HL-60 (cell line): ENCODE results near the gene PNPLA1.

Source experiments
- DNase-seq, 2 experiments: peaks; one replicate each; pipeline ENCODE4 v3.0.0-alpha.2; 2010 to 2020; ENCODE audit warnings: low read depth in 1 of 2, low spot score in 1 of 2
- H3K27ac ChIP-seq: fragments of 250-450 bp; sonication (Bioruptor Pico); replicated peaks from 2 replicates; pipeline ENCODE4 v1.5.1; 2020; ENCODE audit warnings: mild to moderate bottlenecking, moderate library complexity
- H3K27me3 ChIP-seq: fragments of 250-450 bp; sonication (Bioruptor Pico); 2 replicates; pipeline ENCODE4 v1.5.1; 2021; ENCODE audit warnings: mild to moderate bottlenecking, moderate library complexity; ENCODE audit not compliant: insufficient read depth, poor library complexity, severe bottlenecking
- H3K4me3 ChIP-seq: replicated peaks from 2 replicates; pipeline ENCODE4 v1.5.1; 2011; ENCODE audit warnings: mild to moderate bottlenecking, control low read depth, low read length; ENCODE audit not compliant: insufficient read depth
- GABPA ChIP-seq: IDR thresholded peaks from 2 replicates; pipeline ENCODE4 v1.6.1; 2012; ENCODE audit warnings: low read depth
- POLR2AphosphoS5 ChIP-seq: IDR thresholded peaks from 2 replicates; pipeline ENCODE4 v1.6.1; 2012; ENCODE audit warnings: low read depth
- SPI1 ChIP-seq: IDR thresholded peaks from 2 replicates; pipeline ENCODE4 v1.6.1; 2012; ENCODE audit warnings: low read depth, mild to moderate bottlenecking, borderline replicate concordance
- TF ChIP-seq, protein P1 (sequence below): IDR thresholded peaks from one replicate; pipeline ENCODE4 v1.5.1; 2011; ENCODE audit warnings: low read length, control low read depth, inconsistent platforms; ENCODE audit not compliant: insufficient read depth
- TF ChIP-seq, protein P2 (sequence below): IDR thresholded peaks from 2 replicates; pipeline ENCODE4 v1.6.1; 2012; ENCODE audit warnings: low read depth; ENCODE audit not compliant: insufficient replicate concordance

Gene PNPLA1

DNA sequence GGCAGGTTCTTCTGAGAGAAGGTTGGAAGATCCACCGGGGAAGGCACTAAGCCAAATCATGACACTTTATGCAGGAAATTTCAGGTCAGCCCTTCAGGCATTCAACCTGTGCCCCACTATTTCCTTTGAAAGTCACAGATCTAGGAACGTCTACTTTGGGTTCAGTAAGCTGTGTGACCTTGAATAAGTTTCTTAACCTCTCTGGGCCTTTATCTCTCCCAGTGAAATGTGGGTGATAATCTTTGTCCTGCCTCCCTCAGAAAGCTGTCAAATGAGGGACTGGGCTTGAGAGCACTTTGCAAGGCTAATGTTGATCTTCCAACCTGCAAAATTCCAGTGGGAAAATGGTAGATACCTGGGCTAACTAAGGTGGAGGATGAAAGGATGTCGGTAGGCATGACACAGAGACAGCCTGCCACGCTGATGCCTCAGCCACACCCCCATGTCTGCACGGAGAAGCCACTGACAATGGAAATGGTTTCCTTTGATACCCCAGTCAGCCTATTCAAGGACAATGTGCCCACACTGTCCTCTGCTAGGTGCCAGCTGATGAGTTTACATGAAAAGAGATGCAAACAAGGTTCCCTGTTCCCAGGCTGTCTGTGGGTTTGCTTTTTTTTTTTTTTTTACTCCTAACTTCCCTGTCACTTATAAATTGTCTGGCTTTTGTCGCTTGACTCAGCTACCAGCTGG is 57.5 kb downstream of the PNPLA1 start:
- H3K27me3 ChIP-seq = no peaks in the 10 kb centered on the region
- no peak overlapping the region for H3K27ac ChIP-seq
- no peak for DNase-seq
- no peak overlapping the region for H3K4me3 ChIP-seq
- TF ChIP-seq SPI1 = no peak
- TF ChIP-seq, protein P1, sequence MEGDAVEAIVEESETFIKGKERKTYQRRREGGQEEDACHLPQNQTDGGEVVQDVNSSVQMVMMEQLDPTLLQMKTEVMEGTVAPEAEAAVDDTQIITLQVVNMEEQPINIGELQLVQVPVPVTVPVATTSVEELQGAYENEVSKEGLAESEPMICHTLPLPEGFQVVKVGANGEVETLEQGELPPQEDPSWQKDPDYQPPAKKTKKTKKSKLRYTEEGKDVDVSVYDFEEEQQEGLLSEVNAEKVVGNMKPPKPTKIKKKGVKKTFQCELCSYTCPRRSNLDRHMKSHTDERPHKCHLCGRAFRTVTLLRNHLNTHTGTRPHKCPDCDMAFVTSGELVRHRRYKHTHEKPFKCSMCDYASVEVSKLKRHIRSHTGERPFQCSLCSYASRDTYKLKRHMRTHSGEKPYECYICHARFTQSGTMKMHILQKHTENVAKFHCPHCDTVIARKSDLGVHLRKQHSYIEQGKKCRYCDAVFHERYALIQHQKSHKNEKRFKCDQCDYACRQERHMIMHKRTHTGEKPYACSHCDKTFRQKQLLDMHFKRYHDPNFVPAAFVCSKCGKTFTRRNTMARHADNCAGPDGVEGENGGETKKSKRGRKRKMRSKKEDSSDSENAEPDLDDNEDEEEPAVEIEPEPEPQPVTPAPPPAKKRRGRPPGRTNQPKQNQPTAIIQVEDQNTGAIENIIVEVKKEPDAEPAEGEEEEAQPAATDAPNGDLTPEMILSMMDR = no peak
- TF ChIP-seq, protein P2, sequence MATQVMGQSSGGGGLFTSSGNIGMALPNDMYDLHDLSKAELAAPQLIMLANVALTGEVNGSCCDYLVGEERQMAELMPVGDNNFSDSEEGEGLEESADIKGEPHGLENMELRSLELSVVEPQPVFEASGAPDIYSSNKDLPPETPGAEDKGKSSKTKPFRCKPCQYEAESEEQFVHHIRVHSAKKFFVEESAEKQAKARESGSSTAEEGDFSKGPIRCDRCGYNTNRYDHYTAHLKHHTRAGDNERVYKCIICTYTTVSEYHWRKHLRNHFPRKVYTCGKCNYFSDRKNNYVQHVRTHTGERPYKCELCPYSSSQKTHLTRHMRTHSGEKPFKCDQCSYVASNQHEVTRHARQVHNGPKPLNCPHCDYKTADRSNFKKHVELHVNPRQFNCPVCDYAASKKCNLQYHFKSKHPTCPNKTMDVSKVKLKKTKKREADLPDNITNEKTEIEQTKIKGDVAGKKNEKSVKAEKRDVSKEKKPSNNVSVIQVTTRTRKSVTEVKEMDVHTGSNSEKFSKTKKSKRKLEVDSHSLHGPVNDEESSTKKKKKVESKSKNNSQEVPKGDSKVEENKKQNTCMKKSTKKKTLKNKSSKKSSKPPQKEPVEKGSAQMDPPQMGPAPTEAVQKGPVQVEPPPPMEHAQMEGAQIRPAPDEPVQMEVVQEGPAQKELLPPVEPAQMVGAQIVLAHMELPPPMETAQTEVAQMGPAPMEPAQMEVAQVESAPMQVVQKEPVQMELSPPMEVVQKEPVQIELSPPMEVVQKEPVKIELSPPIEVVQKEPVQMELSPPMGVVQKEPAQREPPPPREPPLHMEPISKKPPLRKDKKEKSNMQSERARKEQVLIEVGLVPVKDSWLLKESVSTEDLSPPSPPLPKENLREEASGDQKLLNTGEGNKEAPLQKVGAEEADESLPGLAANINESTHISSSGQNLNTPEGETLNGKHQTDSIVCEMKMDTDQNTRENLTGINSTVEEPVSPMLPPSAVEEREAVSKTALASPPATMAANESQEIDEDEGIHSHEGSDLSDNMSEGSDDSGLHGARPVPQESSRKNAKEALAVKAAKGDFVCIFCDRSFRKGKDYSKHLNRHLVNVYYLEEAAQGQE = no peak
- no peak for TF ChIP-seq GABPA
- TF ChIP-seq POLR2AphosphoS5 = no peak

DNA sequence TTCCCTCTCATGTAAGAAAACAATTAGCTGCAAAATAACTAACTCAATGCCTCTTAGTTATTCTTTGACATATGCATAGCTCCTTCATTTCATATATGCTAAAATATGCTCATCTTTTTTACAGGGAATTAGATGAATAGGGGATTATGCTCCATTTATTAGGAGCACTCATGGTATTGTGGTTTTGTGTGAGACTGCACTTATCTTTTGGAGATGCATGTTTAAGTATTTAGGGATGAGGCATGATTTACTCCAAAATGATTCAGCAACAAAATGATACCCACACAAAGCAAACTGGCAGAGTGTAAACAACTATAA is 58.0 kb downstream of the PNPLA1 start:
- TF ChIP-seq, protein P1 = no peak
- TF ChIP-seq SPI1 (no peak), POLR2AphosphoS5 (no peak), GABPA (no peak)
- TF ChIP-seq, protein P2 = no peak
- no peak overlapping the region for H3K4me3 ChIP-seq
- DNase-seq = no peak
- H3K27me3 ChIP-seq = no peaks in the 10 kb centered on the region
- H3K27ac ChIP-seq = no peak overlapping the region

DNA sequence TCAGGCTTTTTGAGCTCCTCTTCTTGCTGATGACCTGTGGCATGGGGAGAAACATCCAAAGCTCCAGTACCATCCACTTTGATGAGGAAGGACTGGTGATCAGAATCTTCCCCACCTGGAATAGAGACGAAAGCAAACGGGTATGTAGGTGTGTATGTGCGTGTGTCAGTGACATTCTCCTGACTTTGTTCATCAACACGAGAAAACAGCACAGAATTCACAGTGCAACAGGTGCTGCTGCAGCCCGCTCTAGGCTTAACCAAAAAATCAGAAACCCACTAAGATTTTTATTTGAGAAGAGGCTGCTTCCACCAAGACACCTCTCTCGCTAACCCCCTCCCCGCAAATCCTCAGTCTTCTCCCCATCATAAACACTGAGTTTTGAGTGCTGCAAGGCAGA is 58.7 kb downstream of the PNPLA1 start:
- no peak overlapping the region for H3K4me3 ChIP-seq
- H3K27ac ChIP-seq = no peak overlapping the region
- peaks cover 3% of the 10 kb centered on the region for H3K27me3 ChIP-seq
- no peak for DNase-seq
- TF ChIP-seq, protein P1 = no peak
- TF ChIP-seq SPI1 = no peak
- TF ChIP-seq, protein P2 = no peak
- TF ChIP-seq POLR2AphosphoS5 = no peak
- no peak for TF ChIP-seq GABPA
